NAMALWA (cell line): ENCODE data around the gene GSTM2.

Experiments used
- DNase-seq: peaks from one replicate; pipeline ENCODE4 v3.0.0-alpha.2; 2015; ENCODE audit warnings: low spot score

GSTM2 gene

GRCh38 chr1:109667452-109668122 lies at the start of gene GSTM2:
Gene GSTM2, plus strand, starts transcription at chr1:109668057. Its CDS starts 59 bp downstream, at chr1:109668116.
- peak; percentile 85 for DNase-seq

GRCh38 chr1:109618661-109619575 lies 48.9 kb upstream of the GSTM2 start:
- DNase-seq = no peak

- peak; percentile 84 for DNase-seq
Measured at GRCh38 chr1:109619576-109620400, 48.1 kb upstream of the GSTM2 start, which contains the start of the genes AMPD2 and GNAT2. Gene AMPD2, plus strand, starts transcription at chr1:109619837. Its CDS starts 1,339 bp downstream, at chr1:109621176. Gene GNAT2, minus strand, starts transcription at chr1:109619616. Its CDS starts 6,746 bp downstream, at chr1:109612870.

GRCh38 chr1:109620401-109620791 lies 47.5 kb upstream of the GSTM2 start:
- no peak for DNase-seq

- DNase-seq = peak; percentile 92
Measured at GRCh38 chr1:109620841-109621286, 47.0 kb upstream of the GSTM2 start.

- DNase-seq = no peak
Measured at GRCh38 chr1:109621379-109622136, 46.3 kb upstream of the GSTM2 start.

- DNase-seq = no peak
Measured at GRCh38 chr1:109622137-109622892, 45.5 kb upstream of the GSTM2 start.

- no peak for DNase-seq
Measured at GRCh38 chr1:109622895-109623294, 45.0 kb upstream of the GSTM2 start.

GRCh38 chr1:109623601-109624161 lies 44.2 kb upstream of the GSTM2 start:
- DNase-seq = no peak

GRCh38 chr1:109624201-109625010 lies 43.5 kb upstream of the GSTM2 start:
- DNase-seq = peak; percentile 65

GRCh38 chr1:109625176-109625575 lies 42.7 kb upstream of the GSTM2 start:
- DNase-seq = no peak

GRCh38 chr1:109625601-109626560 lies 42.0 kb upstream of the GSTM2 start:
- no peak for DNase-seq

- no peak for DNase-seq
Measured at GRCh38 chr1:109626682-109627408, 41.0 kb upstream of the GSTM2 start.

- no peak for DNase-seq
Measured at GRCh38 chr1:109627692-109628399, 40.0 kb upstream of the GSTM2 start.

- no peak for DNase-seq
Measured at GRCh38 chr1:109628540-109629321, 39.1 kb upstream of the GSTM2 start.
